ENCODE data around the gene CCDC43. TPM values are rescaled to one million over a fixed set of nuclear protein-coding genes. Genes with fewer than 3 reads are reported as not detected.

The CCDC43 gene
- total RNA-seq, 1 experiment from 2014 or later: 16.0 TPM

- Histone ChIP-seq H3K4me3 (ENCODE audit: low read depth in 2 of 2, low read length in 2 of 2) (no peak overlapping the region), H3K9me3 (ENCODE audit: control insufficient read depth, insufficient read depth, low read depth, low read length) (no peaks in the 10 kb centered on the region), H3K4me1 (ENCODE audit: control insufficient read depth, insufficient read depth, low read length) (no peaks in the 10 kb centered on the region), H3K36me3 (ENCODE audit: control insufficient read depth, insufficient read depth, low read length) (no peaks in the 10 kb centered on the region), H3K27me3 (ENCODE audit: control insufficient read depth, insufficient read depth, low read length) (no peaks in the 10 kb centered on the region), H3K27ac (ENCODE audit: low read length) (no peak overlapping the region)
- BruUV-seq (replicated peaks): no TSS peak
- intact Hi-C loops (cut with micrococcal nuclease; ENCODE audit: unreplicated experiment) (no loop called here), in situ Hi-C loops (cut with HindIII; ENCODE audit: low pct_unique_long_range_greater_than_20kb, low sequenced_read_pairs) (no loop called here)
- DNase-seq (ENCODE audit: low read depth, low spot score) (no peak), ATAC-seq (no peak)
- CTCF ChIA-PET: interaction anchor here (1.0 kb wide), 1 partner anchor 115 kb away, joined by 4 read pairs; no protein-coding TSS in a partner anchor
- POLR2A ChIA-PET: no interaction called here
- no peak for TF ChIP-seq TCF7L2 (IDR thresholded peaks at IDR 0.05; ENCODE audit: low read depth, low read length)
- TF ChIP-seq POLR2AphosphoS5 (IDR thresholded peaks at IDR 0.05; ENCODE audit: low read depth, low read length): no peak
- TF ChIP-seq SIN3A (IDR thresholded peaks at IDR 0.05; ENCODE audit: borderline replicate concordance, insufficient read depth, low read depth, low read length): no peak
- no peak for TF ChIP-seq REST (IDR thresholded peaks at IDR 0.05; ENCODE audit: insufficient read depth in 1 of 2, low read depth in 2 of 2, low read length in 1 of 2)
- no peak for TF ChIP-seq CTCF (IDR thresholded peaks at IDR 0.05)
These were observed 40.6 kb downstream of the CCDC43 start for GRCh38 chr17:44648963-44649362.

GRCh38 chr17:44647736-44648135, 41.8 kb downstream of the CCDC43 start:
- ChIA-PET CTCF (interaction anchor here (0.6 kb wide), 1 partner anchor 128 kb away, joined by 3 read pairs; no protein-coding TSS in a partner anchor), POLR2A (no interaction called here)
- Histone ChIP-seq H3K4me3 (ENCODE audit: low read depth in 2 of 2, low read length in 2 of 2) (no peak overlapping the region), H3K36me3 (ENCODE audit: control insufficient read depth, insufficient read depth, low read length) (no peaks in the 10 kb centered on the region), H3K27ac (ENCODE audit: low read length) (no peak overlapping the region), H3K27me3 (ENCODE audit: control insufficient read depth, insufficient read depth, low read length) (no peaks in the 10 kb centered on the region), H3K9me3 (ENCODE audit: control insufficient read depth, insufficient read depth, low read depth, low read length) (no peaks in the 10 kb centered on the region), H3K4me1 (ENCODE audit: control insufficient read depth, insufficient read depth, low read length) (no peaks in the 10 kb centered on the region)
- no peak for TF ChIP-seq TCF7L2 (IDR thresholded peaks at IDR 0.05; ENCODE audit: low read depth, low read length)
- no peak for TF ChIP-seq CTCF (IDR thresholded peaks at IDR 0.05)
- TF ChIP-seq SIN3A (IDR thresholded peaks at IDR 0.05; ENCODE audit: borderline replicate concordance, insufficient read depth, low read depth, low read length): no peak
- TF ChIP-seq REST (IDR thresholded peaks at IDR 0.05; ENCODE audit: insufficient read depth in 1 of 2, low read depth in 2 of 2, low read length in 1 of 2): no peak
- no peak for TF ChIP-seq POLR2AphosphoS5 (IDR thresholded peaks at IDR 0.05; ENCODE audit: low read depth, low read length)
- intact Hi-C loops (cut with micrococcal nuclease; ENCODE audit: unreplicated experiment): no loop called here
- in situ Hi-C loops (cut with HindIII; ENCODE audit: low pct_unique_long_range_greater_than_20kb, low sequenced_read_pairs): no loop called here
- no TSS peak for BruUV-seq (replicated peaks)
- DNase-seq (ENCODE audit: low read depth, low spot score) (no peak), ATAC-seq (no peak)
